PFSK-1 (cell line): ENCODE results near the gene MMD.

Experiments used
- POLR2AphosphoS5 ChIP-seq: IDR thresholded peaks from 2 replicates; pipeline ENCODE4 v1.6.1; 2012; ENCODE audit warnings: low read depth, mild to moderate bottlenecking, control low read depth, low read length, moderate library complexity
- SIN3A ChIP-seq: IDR thresholded peaks from 2 replicates; pipeline ENCODE4 v1.6.1; 2012; ENCODE audit warnings: mild to moderate bottlenecking, low read length, moderate library complexity, borderline replicate concordance; ENCODE audit not compliant: insufficient read depth
- TAF1 ChIP-seq: IDR thresholded peaks from 2 replicates; pipeline ENCODE4 v1.6.1; 2012; ENCODE audit warnings: low read length, control low read depth, borderline replicate concordance; ENCODE audit not compliant: insufficient read depth
- TF ChIP-seq, protein P1 (sequence below), 2 experiments: IDR thresholded peaks; 2 replicates each; pipeline versions ENCODE4 v1.6.1 to v1.8.0; 2011 to 2012; ENCODE audit warnings: low read depth in 2 of 2, low read length in 2 of 2, control low read depth in 1 of 2, inconsistent platforms in 1 of 2, mild to moderate bottlenecking in 1 of 2, moderate library complexity in 1 of 2; ENCODE audit not compliant: insufficient read depth in 1 of 2

GRCh38 chr17:55347341-55347740, 74.3 kb downstream of the MMD start:
- TF ChIP-seq POLR2AphosphoS5 (no peak), SIN3A (no peak), TAF1 (no peak)
- TF ChIP-seq, protein P1, sequence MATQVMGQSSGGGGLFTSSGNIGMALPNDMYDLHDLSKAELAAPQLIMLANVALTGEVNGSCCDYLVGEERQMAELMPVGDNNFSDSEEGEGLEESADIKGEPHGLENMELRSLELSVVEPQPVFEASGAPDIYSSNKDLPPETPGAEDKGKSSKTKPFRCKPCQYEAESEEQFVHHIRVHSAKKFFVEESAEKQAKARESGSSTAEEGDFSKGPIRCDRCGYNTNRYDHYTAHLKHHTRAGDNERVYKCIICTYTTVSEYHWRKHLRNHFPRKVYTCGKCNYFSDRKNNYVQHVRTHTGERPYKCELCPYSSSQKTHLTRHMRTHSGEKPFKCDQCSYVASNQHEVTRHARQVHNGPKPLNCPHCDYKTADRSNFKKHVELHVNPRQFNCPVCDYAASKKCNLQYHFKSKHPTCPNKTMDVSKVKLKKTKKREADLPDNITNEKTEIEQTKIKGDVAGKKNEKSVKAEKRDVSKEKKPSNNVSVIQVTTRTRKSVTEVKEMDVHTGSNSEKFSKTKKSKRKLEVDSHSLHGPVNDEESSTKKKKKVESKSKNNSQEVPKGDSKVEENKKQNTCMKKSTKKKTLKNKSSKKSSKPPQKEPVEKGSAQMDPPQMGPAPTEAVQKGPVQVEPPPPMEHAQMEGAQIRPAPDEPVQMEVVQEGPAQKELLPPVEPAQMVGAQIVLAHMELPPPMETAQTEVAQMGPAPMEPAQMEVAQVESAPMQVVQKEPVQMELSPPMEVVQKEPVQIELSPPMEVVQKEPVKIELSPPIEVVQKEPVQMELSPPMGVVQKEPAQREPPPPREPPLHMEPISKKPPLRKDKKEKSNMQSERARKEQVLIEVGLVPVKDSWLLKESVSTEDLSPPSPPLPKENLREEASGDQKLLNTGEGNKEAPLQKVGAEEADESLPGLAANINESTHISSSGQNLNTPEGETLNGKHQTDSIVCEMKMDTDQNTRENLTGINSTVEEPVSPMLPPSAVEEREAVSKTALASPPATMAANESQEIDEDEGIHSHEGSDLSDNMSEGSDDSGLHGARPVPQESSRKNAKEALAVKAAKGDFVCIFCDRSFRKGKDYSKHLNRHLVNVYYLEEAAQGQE (IDR thresholded peaks at IDR 0.05; ENCODE audit: insufficient read depth in 1 of 2, low read depth in 2 of 2, low read length in 2 of 2), result no peak
